NCI-H1436 (cell line): ENCODE data around the gene KRTAP10-11.
"Not testable (repeated sequence)": the region's sequence is repeated elsewhere in the genome, so short reads cannot be mapped to it uniquely, and the experiment has no call there.

Experiments used
- DNase-seq: peaks from one replicate; lab custom pipeline; 2025; lab: John Stamatoyannopoulos, UW

KRTAP10-11 gene

DNA sequence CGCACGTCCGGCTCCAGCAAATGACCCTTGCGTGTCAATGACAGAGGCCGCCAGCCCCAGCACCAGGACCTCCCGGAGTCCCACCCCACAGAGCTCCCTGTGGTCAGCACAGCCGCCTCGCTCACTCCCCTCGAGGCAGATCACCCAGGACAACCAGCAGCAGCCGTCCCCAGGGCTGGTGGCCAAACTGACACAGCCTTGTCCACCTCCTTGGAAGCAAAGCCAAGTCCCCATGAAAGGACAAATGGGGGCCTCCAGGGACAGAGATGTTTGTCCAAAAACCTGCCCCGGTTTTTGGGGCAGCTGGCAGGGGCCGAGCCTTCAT is 6.9 kb upstream of the KRTAP10-11 start:
- no peak for DNase-seq

DNA sequence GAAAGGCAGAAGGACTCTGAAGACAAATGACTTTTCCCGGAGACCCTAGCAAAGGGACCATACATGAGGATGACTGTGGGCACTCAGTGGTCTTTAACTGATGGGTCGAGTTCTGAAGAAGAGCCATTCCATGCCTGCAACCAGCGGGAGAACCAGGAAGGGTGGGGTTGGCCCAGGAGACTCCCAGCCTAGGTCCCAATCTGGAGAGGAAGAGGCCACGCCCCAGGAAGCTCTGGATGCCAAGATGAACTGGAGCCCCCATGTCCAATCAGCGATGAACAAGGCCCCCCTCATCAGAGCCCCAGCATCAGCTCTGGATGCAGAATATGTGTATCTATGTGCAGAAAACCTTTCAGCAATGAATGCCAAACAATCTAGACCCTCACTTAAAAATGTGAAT is 5.5 kb upstream of the KRTAP10-11 start:
- DNase-seq: no peak

DNA sequence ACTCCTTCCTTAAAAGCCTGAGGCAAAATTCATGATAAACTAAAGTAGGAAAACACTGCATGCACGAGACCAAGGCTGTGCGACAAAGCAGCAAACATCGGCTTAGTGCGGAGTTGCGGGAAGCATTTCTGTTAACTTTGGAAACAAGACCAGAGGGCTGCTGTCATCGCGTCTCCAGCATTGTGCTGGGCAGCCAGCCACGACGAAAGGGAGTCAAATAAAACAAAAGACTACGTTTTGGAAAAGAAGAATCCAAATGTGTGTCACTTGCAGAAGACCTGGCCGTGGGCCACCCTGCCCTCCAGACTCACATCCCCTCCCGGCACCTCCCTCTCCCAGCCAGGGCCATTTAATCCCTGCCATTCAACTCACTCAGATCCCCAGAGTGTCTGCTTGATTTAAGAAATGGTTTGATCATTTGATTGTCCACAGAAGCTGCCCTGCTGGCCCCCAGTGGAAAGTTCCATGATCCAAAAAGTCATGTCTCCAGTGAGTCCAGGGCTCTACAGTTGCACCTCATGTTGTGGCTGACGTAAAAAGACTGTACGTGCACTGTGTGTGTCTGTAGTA is 2.4 kb upstream of the KRTAP10-11 start:
- no peak for DNase-seq

DNA sequence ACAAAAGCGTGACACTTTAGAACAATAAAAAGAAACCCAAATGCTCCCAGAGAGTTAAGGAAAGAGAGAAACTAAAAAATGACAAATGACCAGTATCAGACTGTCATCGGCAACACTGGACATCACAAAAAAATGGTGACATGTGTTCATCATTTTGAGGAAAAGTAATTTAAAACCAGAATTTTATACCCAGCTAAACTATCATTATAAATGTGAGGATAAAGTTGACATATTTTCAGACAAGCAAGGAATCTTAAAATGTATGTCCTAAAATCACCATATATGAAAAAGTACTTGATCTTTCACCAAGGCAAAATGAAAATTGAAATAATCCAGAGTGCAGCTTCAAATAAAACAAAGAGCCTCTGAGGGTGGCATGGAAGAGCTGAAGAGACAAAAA is 1.3 kb upstream of the KRTAP10-11 start:
- DNase-seq: no peak

DNA sequence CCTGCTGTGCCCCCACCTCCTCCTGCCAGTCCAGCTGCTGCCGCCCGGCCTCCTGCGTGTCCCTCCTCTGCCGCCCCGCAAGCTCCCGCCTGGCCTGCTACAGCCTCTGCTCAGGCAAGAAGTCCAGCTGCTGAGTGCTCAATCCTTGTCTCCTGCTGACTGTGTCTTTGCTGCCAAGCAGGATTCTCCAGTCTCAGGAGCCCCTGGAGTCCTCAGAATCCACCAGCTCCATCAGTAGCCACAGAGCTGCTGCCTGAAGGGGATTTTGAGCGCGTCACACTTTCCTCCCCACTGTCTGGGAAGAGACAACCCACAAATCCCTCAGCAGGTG is 973 bp downstream of the KRTAP10-11 start:
- DNase-seq: no peak

DNA sequence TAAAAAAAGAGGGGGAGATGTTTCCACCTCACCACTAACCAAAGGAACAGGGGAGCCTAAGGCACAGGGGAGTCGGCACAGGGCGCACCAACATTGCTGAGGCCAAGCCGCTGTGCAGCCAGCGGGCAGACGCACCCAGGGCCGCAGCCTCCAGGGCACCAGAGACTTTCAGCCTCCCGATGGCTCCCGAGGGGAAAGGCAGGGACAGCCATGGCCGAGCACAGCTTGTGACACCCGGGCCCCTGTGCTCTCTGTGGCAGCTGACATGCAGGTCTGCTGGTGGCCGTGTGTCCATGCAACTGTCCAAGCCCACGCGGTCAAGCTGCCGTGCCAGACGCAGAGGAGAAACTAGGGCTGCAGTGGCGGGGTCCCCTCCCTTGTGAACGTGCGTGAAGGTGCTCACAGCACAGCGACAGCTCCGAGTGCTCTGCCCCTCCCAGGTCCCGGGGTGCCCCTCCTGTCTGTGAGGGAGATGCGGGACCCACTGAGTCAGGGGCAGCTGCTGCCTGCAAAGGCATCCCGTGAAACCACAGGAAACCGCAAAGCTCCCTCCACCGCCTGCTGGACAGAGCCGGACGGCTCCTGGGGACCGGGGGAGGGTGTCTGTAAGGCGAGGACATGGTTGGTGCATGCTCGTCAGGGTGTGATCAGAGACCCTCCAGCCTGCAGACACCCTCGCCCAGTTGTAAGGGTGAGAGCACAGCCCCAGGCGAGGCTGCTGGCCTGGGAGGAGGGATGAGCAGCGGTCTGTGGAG is 2.5 kb downstream of the KRTAP10-11 start:
- no peak for DNase-seq

DNA sequence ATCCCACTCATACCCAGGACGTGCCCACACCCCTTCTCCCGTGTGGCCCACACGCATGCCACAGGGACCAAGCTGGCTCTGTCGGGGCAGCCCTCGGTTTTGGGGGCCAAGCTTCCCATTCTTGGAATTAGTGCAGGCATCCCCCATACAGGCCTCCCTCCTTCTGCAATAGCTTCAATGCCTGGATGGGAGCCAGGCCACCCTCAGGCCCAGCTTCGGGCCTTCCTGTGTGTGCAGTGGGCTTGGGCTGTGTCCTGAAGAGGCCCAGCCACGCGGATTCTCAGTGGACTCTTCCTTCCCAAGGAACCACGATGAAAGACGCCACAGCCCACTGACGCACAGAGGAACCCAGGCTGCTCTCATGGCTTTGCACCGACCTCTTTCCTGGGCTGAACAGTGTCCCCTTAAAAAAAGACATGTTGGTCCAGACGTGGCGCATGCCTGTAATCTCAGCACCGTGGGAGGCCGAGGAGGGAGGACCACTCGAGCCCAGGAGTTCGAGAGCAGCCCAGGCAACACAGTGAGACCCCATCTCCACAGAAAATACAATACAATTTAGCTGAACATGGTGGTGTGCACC is 3.4 kb downstream of the KRTAP10-11 start:
- no peak for DNase-seq

DNA sequence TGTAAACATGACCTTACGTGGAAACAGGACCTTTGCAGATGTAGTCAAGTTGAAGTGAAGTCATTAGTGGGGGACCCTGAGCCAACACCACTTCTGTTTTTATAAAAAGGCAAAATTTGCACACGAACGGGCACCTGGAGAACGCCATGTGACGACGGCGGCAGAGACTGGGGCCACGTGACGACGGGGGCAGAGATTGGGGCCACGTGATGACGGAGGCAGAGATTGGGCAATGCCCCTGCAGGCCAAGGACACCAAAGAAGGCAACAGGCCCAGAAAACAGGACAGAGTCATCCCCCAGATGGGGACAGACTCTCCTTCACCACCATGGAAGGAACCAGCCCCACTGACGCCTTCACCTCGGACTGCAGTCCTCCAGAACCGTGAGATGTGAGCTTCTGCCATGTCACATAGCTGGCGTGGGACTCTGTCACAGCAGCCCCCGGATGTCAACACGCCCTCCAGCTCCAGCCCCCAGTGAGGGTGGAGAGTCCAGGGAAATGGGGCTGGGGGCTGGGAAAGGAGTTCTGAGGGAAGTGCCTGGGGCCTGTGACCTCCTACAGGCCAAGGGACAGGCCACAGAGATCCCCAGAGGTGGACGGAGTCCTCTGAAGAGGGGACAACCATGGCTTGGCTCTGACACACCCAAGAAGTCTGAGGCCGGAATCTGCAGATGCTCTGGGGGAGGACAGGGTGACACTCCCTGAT is 4.2 kb downstream of the KRTAP10-11 start:
- DNase-seq: no peak

DNA sequence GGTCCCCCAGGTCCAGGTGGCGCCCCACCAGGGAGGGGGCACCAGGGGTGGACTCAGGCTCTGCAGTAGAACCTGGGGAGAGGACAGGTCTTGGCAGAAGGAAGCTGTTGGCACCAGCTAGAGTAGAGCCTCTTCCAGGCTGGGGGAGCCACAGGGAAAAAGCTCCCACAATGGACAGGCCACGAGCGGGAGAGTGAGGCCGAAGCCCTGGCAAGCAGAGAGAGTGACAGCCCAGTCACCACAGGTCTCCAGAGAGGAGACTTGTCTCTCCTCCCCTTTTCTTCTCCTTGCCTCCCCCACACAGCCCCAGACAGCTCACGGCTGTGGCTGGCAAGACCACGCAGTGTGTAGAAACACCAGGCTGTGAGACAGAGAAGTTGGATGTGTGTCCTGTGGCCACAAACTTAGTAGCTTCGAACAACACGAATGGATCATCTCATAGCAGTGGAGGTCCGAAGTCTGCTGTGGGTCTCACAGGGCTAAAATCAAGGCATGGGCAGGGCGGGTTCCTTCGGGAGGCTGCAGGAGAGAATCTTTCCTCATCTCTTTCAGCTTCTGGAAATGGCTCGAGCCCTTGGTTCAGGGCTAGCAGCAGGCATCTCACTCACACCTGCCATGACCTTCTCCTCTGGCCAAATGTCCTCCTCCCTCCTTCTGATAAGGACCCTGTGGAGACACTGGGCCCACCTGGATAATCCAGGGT is 4.9 kb downstream of the KRTAP10-11 start:
- no peak for DNase-seq

DNA sequence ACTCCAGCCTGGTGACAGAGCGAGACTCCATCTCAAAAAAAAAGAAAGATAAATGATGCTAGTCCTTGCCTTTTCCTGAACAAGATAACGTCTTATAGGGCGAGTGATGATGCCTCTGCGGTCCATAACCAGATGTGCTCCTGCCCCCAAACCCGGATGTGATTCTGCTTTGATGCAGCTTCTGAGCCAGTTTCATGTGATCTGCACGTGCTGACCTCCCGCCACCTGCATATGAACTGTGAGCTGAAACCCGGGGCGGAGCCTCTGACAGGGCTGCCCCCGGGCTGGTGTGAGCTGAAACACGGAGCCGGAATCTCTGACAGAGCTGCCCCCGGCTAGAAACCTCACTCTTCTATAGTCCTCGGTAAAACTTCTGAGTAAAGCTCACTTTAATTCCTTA is 6.9 kb downstream of the KRTAP10-11 start:
- no peak for DNase-seq

DNA sequence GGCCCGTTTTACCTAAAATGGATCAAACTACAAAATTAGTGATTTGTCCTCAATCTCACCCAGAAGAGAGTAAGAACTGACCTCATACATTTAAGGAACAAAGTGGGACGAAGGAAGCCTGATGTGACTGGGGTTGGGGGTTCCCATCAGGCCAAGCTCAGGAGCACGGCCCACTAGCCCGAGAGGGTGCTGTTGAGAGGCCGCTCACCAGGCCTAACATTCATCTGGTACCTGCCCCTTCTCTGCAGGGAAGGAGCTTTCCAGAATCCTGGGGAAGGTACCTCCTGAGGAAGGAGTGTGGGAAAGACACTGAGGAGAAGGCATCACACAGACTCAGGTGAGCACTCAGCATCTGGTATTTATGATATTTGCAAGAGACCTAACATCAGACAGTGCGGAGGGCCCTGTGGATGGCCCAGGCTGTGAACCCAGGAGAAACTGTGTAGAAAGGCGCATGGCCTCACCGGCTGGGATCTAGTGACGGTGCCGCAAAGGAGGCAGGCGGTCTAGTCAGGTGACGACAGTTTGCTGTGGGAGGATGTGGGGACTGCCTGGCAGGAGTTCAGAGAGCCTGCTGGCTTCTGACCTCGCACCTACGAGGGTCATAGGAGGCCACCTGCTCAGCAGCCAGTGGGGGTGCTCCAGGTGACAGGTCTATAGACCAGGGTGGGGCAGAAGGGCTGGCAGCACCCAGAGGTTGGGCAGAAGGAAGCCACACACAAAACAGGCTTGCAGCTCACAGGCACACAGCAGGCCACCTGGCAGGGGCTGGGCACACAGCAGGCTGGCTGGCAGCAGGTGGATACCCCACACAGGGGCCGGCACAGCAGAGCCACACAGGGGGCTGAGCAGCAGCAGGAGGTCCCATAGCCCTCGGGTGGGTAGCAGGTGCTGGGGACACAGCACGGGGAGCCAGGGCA is 7.7 kb downstream of the KRTAP10-11 start:
- no peak for DNase-seq

DNA sequence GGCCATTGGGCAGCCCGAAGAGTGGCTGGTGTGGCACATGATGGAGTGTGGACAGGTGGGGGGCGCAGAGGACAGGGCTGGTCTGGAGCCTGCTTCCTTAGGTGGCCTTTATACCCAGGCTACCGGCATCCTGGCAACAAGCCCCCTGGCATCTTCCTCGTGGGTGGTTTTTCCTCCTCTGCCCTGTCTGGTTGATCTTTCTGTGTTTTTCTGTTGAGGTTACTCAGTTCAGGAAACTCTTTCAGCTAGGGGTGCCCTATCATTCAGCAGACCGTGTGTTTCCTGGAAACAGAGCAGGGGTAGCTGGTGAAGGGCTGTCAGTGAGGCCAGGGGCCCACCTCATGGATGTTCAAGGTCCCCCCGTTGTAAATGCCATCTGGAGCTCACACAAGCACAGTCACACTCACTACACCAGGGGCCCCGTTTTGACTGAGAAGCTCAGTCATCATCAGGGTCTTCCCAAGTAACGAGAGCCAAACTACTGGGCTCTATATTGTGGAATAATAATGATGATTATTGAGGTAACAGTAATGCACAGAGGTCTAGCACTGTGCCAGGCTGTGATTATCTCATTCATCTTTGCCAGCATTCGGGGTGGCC is 8.5 kb downstream of the KRTAP10-11 start, which contains the start of gene KRTAP12-4:
TSS of gene KRTAP12-4 (minus strand) at position 84 of the 600 bp plus-strand sequence. CDS start at position 39, 45 bp downstream.
- DNase-seq: no peak

DNA sequence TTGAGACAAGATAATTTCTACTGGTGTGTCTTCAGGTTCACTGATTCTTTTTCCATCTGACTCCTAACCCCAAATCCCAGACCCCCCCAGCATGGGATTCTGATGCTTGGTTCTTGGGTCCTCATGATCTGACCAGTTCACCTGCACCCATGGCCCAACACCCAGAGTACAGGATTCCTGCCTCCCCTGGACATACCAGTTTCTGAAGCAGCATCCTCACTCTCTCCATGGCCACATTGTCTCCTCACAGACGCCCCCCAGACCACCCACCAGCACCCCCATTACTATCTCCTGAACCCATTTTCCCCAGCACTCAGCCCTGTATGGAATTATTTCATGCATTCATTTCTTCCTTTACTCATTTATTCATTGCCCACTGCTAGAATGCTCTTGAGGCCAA is 10.7 kb downstream of the KRTAP10-11 start:
- DNase-seq: no peak

DNA sequence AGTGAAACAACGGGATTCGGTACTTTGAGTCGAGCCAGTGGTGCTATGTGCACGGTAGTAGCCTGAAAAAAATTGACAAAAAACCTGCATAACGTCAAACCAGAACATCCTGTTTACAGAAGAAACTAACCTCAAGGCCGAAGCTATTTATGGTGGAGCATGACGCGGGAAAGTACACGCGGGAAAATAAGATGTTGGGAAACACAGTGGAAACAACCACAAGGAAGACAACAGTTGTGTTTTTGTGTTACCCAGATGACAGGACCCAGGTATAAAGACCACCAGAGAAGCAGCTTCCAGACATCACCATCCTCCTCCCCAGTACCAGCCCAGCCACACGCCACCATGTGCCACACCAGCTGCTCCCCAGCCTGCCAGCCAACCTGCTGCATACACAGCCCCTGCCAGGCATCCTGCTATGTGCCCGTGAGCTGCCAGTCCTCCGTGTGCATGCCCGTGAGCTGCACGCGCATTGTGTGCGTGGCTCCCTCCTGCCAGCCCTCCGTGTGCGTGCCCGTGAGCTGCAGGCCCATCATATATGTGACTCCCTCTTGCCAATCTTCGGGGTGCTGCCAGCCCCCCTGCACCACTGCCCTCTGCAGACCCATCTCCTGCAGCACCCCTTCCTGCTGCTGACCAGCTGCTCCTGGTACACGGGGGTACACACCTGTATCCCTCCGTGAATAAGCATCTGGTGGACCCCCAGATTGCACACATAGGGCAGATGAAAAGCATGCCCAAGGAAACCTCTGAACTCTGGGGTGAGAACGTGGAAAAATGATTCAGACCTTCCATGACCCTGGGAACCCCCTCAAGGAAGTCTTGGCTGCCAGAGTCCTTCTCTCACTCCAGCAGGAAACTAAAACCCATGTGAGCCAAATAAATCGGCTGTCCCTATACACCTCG is 11.7 kb downstream of the KRTAP10-11 start, which contains the start of gene KRTAP12-3:
TSS of gene KRTAP12-3 (plus strand) at position 298 of the 906 bp plus-strand sequence. CDS start at position 346, 48 bp downstream.
- DNase-seq: no peak

DNA sequence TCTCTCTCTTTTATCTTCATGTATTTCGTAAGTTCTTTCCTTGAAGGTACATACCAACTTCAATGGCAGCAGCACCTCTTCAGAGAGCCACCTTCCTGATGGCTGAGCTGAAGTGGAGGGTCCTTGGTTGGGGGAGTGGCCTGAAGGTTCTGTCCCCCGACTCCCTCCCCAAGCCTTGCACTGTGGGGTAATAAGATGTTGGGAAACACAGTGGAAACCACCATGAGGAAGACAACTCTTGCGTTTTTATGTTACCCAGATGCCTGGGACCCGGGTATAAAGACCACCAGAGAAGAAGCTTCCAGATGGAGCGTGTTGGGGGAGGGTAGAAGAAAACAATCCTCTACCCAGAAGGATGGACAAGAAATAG is 12.3 kb downstream of the KRTAP10-11 start:
- no peak for DNase-seq

DNA sequence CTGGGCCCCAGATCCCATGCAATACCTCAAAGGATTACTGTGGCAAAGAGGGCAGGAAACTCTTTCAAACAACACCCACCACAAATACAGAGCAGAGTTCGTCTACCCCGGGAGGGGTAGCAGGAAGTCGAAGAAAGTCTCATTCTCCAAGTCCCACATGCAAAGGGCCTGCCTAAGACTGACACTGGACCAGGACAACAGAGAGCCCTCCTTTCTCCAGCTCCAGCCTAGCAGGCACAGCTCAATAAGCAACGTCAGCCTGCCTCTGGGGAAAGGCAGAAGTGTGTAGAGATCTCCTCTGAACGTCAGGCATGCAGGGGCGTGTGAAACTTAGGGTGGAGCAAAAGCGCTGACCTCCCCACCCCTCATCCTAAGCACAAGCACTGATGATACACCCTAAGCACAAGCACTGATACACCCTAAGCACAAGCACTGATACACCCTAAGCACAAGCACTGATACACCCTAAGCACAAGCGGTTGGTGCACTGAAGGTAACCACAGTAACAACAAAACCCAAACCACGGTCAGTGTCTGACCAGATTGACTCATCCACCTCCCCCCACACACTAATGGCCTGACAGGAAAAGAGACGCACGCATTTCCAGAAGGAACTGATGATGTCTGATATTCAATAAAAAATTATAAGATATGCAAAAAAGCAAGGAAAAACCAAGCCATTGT is 12.8 kb downstream of the KRTAP10-11 start:
- no peak for DNase-seq

DNA sequence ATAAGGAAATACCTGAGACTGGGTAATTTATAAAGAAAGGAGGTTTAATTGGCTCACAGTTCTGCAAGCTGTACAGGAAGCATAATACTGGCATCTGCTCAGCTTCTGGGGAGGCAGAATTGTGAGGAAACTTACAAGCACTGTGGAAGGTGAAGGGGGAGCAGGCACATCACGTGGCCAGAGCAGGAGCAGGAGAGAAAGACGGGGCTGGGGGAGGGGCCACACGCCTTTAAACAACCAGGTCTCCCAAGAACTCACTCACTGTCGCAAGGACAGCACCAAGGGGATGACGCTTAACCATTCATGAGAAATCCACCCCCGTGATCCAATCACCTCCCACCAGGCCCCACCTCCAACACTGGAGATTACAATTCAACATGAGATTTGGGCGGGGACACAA is 15.4 kb downstream of the KRTAP10-11 start:
- not testable (repeated sequence) for DNase-seq

DNA sequence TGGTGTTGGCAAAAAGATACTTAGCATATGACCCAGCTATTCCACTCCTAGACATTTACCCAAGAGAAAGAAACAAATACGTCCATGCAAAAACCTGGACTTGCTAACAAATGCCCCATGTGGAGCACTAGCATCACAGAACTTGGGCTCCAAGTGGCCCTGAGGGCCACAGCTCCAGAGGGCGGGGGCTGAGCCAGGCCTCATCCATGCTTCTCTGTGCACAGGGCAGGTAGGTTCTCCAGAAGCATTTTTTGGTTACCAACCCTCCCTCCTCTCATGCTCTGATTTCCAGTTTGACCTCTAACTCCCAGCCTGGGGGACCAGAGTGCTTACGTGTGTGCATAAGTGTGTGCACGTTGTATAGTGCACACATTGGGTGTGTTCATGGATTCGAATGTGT is 18.5 kb downstream of the KRTAP10-11 start:
- no peak for DNase-seq
